Measurements from ENCODE around the gene CRTAC1. TPM values are rescaled to one million over a fixed set of nuclear protein-coding genes. Genes with fewer than 3 reads are reported as not detected.

CRTAC1 gene
- total and polyA plus RNA-seq, 2 donors (not counting 3 experiments of a cell fraction or from before 2014, with no cell fraction given), result 1.4 to 3.0 TPM

- H3K27ac ChIP-seq (ENCODE audit: insufficient read depth, low read depth, low read length), result no peak overlapping the region
- no TSS peak for BruUV-seq (replicated peaks)
- ChIA-PET CTCF (interaction anchor here (2.2 kb wide), 1 partner anchor 14 kb away, joined by 15 read pairs; no protein-coding TSS in a partner anchor), POLR2A (no interaction called here)
- H3K4me1 ChIP-seq (ENCODE audit: control insufficient read depth, extremely low read depth, insufficient read depth, low read length), result no peaks in the 10 kb centered on the region
- H3K4me3 ChIP-seq (replicated peaks in 1 of 3; ENCODE audit: insufficient read depth in 1 of 3, low read depth in 1 of 3, low read length in 3 of 3), result no peak overlapping the region
- no peaks in the 10 kb centered on the region for H4K20me1 ChIP-seq (replicated peaks; ENCODE audit: control insufficient read depth, extremely low read depth, insufficient read depth, low read length)
- no peaks in the 10 kb centered on the region for H3K79me2 ChIP-seq (ENCODE audit: control insufficient read depth, insufficient read depth, low read length)
- H3K36me3 ChIP-seq (ENCODE audit: control insufficient read depth in 2 of 2, extremely low read depth in 1 of 2, insufficient read depth in 2 of 2, low read length in 2 of 2), result no peaks in the 10 kb centered on the region
- dilution Hi-C loops (cut with MboI; ENCODE audit: extremely low pct_ligation_motif_present, low sequenced_read_pairs) (no loop called here), intact Hi-C loops (cut with micrococcal nuclease) (no loop called here)
- H3K27me3 ChIP-seq (ENCODE audit: control insufficient read depth in 2 of 2, insufficient read depth in 2 of 2, low read length in 2 of 2), result peaks cover 2 to 4% of the 10 kb centered on the region in 2 experiments
- no peak overlapping the region for H2AFZ ChIP-seq (ENCODE audit: low read depth, low read length)
- no peak overlapping the region for H3K9ac ChIP-seq (replicated peaks; ENCODE audit: extremely low read depth, insufficient read depth, low read length)
- H3K9me1 ChIP-seq (replicated peaks; ENCODE audit: control insufficient read depth, extremely low read depth, insufficient read depth, low read length), result no peaks in the 10 kb centered on the region
- no peak for TF ChIP-seq MYC (IDR thresholded peaks at IDR 0.05; ENCODE audit: low read depth, low read length)
- no peak for TF ChIP-seq EZH2 (IDR thresholded peaks at IDR 0.05; ENCODE audit: borderline replicate concordance, low read depth, low read length, severe bottlenecking)
- TF ChIP-seq JUN (IDR thresholded peaks at IDR 0.05; ENCODE audit: borderline replicate concordance, insufficient read depth, insufficient read length, low read depth), result no peak
- TF ChIP-seq, protein P1, sequence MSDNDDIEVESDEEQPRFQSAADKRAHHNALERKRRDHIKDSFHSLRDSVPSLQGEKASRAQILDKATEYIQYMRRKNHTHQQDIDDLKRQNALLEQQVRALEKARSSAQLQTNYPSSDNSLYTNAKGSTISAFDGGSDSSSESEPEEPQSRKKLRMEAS (IDR thresholded peaks at IDR 0.05; ENCODE audit: insufficient read depth, insufficient read length), result no peak
- TF ChIP-seq, protein P2, sequence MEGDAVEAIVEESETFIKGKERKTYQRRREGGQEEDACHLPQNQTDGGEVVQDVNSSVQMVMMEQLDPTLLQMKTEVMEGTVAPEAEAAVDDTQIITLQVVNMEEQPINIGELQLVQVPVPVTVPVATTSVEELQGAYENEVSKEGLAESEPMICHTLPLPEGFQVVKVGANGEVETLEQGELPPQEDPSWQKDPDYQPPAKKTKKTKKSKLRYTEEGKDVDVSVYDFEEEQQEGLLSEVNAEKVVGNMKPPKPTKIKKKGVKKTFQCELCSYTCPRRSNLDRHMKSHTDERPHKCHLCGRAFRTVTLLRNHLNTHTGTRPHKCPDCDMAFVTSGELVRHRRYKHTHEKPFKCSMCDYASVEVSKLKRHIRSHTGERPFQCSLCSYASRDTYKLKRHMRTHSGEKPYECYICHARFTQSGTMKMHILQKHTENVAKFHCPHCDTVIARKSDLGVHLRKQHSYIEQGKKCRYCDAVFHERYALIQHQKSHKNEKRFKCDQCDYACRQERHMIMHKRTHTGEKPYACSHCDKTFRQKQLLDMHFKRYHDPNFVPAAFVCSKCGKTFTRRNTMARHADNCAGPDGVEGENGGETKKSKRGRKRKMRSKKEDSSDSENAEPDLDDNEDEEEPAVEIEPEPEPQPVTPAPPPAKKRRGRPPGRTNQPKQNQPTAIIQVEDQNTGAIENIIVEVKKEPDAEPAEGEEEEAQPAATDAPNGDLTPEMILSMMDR (IDR thresholded peaks at IDR 0.05; ENCODE audit: extremely low read depth in 1 of 2, insufficient read depth in 1 of 2, low read depth in 1 of 2, low read length in 2 of 2), result no peak
- no peak for TF ChIP-seq POLR2AphosphoS5 (IDR thresholded peaks at IDR 0.05; ENCODE audit: insufficient read depth, low read depth, low read length)
- no peak for TF ChIP-seq POLR2A (IDR thresholded peaks at IDR 0.05; ENCODE audit: low read depth, low read length)
- TF ChIP-seq FOS (IDR thresholded peaks at IDR 0.05; ENCODE audit: borderline replicate concordance, insufficient read depth, low read length), result no peak
- no peak for TF ChIP-seq GATA2 (IDR thresholded peaks at IDR 0.05; ENCODE audit: insufficient read depth, insufficient read length, low read depth, low read length)
- DNase-seq (ENCODE audit: low read depth, low spot score) (no peak), FAIRE-seq (no peak)
- H3K9me3 ChIP-seq (replicated peaks; ENCODE audit: control insufficient read depth, insufficient read depth, low read length), result no peaks in the 10 kb centered on the region
- no peak overlapping the region for H3K4me2 ChIP-seq (ENCODE audit: insufficient read depth, low read length)
Observed at GRCh38 chr10:98013776-98014175, 16.6 kb downstream of the CRTAC1 start.
